RPMI7951 (cell line): ENCODE results near the gene THSD4. TPM values are rescaled to one million over a fixed set of nuclear protein-coding genes. Genes with fewer than 3 reads are reported as not detected.

Experiments used
- DNase-seq: peaks from one replicate; pipeline ENCODE4 v3.0.0-alpha.2; 2012; ENCODE audit warnings: low read depth
- total RNA-seq: library from RNA; depleted of rRNA; stranded (reverse); fragments of >200 nt; shearing (Covaris generic); gene quantifications from 2 replicates; pipeline ENCODE4 v1.2.3, GENCODE V29; 2014

THSD4 gene
- total RNA-seq, 1 experiment from 2014 or later = 25.2 TPM

DNA sequence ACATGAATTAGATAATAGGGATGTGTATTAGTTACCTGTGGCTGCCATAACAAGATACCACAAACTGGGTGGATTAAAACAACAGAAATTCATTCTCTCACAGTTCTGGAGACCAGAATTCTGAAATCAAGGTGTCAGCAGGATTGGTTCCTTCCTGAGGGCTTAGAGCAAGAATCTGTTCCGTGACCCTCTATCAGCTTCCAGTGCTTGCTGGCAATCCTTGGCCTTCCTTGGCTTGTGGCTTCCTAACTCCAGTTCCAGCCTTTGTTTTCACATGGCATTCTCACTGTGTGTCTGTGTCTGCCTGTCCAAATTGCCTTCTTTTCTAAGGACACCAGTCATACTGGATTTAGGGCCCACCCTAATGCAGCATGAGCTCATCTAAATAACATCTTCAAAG is 600.6 kb downstream of the THSD4 start:
- DNase-seq = no peak

GRCh38 chr15:71716990-71717389 is 601.7 kb downstream of the THSD4 start:
- peak; percentile 66 for DNase-seq

DNA sequence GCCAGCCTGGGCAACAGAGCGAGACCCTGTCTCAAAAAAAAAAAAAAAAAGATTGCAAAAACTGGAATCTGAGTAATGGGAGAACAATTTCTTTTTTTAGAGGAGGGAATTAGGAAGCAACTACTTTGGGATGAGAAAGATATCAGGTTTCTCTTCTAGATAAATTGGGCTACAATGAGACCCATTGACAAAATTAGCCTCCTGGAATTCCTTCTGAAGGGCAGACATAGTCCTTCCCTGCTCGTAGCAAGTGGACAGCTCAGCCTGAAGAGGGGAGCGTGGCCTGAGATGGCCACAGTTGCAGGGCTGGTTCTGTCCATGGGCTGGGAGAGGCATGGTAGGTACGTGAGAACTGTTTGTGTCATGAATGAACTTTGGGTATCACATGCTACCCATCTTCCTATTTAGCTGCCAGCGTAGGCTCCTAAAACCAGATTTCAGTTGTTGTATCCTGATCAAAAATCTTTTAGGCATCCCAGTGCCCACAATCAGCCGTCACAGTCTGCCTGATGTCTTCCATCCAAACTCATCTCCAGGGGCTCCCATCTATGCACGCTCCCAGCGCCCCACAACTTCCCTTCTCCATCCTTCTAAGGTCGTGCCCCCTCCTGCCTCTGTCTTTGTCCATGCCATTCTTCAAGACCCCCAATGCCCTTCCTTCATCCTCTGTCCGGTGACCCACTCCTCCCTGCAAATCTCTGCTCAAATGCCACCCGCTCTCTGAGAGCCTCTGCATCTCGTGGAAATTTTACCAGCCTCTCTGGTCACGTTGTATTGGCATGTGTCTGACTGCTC is 603.0 kb downstream of the THSD4 start:
- no peak for DNase-seq

DNA sequence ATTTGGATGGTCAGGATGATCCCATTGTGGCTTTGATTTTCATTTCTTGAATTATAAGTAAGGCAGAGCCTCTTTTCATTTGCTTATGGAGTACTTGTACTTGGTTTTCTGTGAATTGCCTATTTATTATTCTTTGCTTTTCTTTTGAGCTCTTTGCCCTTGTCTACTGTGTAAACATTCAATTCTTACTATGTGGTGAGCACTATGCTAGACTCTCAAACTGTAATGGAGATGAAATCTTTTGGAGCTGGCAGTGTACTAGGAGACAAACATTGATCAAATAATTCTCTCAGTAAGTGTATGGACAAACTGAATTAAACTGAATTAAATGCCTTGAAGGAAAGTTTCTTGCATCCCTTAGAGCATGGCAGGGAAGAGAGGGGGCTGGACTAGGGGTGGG is 608.1 kb downstream of the THSD4 start:
- no peak for DNase-seq

DNA sequence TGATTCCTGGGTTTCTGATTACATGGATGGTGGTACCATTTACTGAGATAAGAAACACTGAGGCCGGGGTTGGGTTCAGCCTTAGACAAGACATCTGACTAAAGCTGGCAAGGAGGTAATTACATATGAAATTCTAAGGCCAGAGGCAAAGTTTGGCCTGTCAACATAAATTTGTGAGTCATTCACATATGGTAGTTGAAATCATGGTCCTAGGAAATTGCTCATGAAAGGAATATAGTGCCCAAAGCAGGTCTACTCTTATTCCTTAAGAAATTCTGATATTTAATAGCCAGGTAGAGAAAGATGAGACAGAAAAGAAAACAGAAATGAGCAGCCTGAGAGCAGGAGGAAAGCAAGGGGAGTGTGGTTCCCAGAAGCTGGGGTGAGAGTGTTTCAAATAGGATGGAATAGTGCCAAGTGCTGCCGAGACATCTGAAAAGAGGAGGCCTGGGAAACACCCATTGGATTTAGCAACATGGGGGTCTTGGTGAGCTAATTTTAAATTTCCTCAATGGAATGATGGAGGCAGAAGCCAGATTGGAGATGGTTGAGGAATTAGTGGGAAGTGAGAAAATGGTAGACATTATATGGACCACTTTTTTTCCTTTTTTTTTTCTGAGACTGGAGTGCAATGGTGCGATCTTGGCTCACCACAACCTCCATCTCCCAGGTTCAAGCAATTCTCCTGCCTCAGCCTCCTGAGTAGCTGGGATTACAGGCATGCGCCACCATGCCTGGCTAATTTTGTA is 610.1 kb downstream of the THSD4 start:
- peak; percentile 91 for DNase-seq

GRCh38 chr15:71728881-71729280 is 613.6 kb downstream of the THSD4 start:
- no peak for DNase-seq

DNA sequence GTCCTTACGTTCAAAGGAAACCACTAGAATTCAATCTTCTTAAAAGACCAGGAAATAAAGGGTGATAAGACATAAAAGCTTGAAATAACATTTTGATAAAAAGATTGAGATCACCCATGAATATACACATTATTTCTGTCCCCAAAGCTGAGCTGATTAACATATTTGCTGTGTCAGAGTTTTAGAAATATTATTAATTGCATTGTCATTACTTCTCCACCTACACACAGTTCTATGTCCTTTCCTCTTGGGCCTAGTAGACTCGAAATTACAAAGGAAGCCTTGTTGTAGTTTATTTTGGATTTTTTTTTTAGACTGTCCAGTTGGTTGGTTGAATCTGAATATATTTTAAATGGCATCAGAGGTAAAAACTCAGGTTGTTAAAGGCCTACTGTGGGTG is 614.0 kb downstream of the THSD4 start:
- DNase-seq = no peak

- peak; percentile 75 for DNase-seq
Observed at GRCh38 chr15:71730277-71731144, 615.2 kb downstream of the THSD4 start.

DNA sequence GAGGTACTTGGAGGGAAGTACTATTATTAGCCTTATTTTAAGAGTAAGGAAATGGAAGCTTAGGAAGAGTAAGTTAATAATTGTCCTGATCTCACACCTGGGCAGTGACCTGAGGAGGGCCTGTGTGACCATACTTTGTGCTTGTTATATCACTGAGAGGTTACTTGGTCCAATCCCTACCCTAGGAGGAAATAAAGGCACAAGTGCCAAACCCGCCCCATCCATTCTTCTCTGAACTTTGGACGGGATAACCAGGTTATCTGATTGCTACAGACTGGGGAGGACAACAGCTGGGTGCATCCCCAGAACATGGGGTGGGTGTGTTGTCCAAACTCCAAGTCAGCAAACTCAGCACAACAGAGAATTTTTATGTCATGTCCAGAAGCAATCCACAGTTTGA is 617.4 kb downstream of the THSD4 start:
- no peak for DNase-seq

GRCh38 chr15:71733122-71733521 is 617.9 kb downstream of the THSD4 start:
- DNase-seq = no peak

- no peak for DNase-seq
Observed at GRCh38 chr15:71734709-71735384, 619.6 kb downstream of the THSD4 start.

DNA sequence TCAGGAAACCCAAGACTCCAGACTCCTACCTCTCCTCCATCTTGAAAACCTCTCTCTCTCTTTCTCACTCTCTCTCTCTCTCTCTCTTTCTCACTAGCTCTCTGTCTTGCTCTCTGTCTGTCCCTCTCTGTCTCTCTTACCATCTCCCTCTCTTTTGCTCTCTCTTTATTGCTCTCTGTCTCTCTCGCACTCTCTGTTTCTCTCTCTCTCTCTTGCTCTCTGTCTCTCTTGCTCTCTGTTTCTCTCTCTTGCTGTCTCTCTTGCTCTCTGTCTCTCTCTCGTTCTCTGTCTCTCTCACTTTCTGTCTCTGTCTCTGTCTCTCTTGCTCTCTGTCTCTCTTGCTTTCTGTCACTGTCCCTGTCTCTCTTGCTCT is 620.1 kb downstream of the THSD4 start:
- DNase-seq = no peak

GRCh38 chr15:71736286-71736947 is 621.1 kb downstream of the THSD4 start:
- no peak for DNase-seq

- DNase-seq = no peak
Observed at GRCh38 chr15:71737761-71738160, 622.5 kb downstream of the THSD4 start.

- DNase-seq = no peak
Observed at GRCh38 chr15:71739355-71739754, 624.1 kb downstream of the THSD4 start.

DNA sequence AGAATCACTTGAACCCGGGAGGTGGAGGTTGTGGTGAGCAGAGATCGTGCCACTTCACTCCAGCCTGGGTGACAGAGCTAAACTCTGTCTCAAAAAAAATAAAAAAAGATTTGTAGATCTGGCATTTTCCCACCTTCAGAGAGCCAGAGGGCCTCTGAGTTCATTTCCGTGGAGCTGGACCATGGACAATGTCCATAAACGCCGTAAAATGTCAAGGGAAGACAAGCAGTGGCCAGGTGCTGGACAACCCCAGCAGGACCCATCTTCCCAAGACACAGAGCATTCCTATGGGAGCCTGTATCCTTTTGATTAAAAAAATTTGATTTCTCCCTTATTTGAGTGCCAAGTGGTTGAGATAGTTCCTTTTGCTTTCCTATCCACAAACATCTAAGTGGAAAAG is 627.7 kb downstream of the THSD4 start:
- no peak for DNase-seq

DNA sequence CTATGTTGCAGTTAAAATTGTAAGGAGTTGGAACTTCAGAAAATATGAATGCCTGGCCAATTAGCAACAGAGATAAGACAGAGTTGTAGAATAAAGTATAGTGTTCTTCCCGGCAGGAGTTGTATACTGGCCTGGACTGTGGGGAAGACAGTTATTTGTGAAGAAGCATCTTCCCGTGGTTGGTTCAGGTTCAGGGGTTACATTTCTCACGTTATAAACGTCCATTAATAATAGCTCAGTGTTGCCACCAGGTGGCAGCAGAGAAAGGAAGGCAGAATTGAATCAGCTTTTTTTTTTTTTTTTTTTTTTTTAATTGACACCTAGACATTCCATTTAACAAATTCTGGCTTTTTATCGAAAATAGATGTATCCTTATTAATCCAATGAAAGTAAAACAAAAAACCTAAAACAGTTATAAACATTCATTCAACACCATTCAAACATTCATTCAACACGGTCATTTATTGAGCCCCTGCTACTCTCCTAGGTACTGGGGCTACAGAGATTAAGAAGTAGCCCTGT is 628.7 kb downstream of the THSD4 start:
- DNase-seq = peak; percentile 59

DNA sequence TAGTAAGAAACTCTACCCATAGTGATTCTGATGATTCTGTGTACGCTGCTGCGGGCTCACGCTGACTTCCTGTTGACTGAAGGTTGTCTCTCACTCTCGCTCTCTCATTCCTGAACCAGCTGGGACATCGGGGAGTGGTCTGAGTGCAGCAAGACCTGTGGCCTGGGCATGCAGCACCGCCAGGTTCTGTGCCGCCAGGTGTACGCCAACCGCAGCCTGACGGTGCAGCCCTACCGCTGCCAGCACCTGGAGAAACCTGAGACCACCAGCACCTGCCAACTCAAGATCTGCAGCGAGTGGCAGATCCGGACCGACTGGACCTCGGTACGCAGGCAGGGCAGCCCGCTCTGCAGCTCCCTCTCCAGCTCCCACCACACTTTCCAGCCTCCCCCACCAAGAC is 631.4 kb downstream of the THSD4 start:
- no peak for DNase-seq

DNA sequence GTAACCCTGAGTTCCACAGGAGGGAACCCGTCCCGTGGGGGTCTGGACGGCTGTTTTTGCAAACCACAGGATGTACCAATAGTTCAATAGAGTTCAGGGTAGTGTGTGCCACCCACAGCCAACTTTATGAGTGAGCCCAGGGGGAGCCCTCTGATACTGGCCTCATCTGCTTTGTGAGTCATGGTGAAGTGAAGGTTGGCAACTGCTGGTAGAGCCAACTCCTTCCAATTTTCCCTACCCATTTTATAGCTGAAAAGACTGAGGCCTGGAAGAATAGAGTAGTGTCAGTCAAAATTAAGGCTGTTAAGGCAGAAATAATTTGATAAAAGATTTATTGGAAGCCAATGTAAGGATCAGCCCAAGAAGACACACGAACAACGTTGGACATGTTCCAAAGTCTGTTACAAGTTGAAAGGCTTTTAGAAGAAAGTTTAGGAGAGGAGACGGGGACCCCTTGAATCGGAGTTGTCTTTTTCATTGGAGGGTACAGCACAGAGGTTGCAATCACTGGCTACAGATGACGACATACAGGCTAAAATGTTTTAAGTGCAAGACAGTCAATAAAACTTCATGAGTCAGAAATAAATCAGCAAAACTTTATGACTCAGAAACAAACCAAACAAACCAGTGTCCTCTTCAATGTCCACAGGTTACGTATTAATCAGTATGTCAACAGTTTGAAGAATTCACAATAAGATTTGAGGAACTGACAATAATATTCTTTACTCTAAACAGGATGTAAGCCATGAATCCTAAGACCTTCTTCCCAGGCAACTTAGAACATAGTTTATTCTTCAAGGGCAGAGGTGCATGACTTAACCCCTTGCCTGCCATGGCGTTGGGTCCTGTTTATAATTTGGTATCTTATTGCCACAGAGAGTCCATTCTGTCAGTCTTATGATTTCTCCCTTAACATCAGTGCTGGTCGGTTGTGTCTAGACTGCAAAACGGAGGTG is 632.1 kb downstream of the THSD4 start:
- DNase-seq = peak; percentile 87

GRCh38 chr15:71748293-71748718 is 633.0 kb downstream of the THSD4 start:
- DNase-seq = peak; percentile 99
